Measurements from ENCODE around the gene NCOA7.

Gene NCOA7

DNA sequence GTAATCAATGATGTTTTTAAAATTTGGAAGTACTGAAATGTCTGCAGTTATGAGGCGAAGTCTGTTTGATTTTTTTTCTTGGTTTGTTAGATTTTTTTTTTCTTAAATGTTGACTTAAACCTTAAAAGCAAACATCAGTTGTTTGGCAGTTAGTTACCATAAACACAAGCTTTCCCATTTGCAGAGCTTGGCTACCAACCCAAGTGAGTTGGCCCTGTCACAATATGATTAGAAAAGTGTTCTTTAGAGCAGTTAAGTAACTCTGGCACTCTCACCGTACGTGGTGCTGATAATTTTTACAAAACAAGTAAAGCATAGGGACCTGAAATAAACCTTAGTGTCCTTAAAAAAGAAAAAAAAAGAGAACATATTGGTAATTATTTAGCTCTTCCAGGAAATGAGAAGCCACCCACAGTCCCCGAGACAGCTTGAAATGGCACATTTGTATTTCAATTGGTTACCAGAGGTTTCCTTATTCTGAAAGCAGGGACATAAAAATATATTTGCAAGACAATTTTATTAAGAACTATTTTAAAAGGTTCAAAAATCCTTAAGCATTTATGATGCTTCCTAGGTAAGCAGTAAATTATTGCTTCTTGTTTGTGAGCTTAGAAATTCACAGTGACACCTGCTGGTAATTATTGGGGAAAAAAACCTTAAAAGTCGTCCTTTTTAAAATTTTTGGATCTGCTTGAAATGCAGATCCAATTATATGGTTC lies 37.4 kb upstream of the NCOA7 start:
- no peak overlapping the region for H3K4me3 ChIP-seq (ENCODE audit: low read depth in 1 of 2, low read length in 2 of 2)
- H4K20me1 ChIP-seq (ENCODE audit: insufficient read depth, low read length), result no peaks in the 10 kb centered on the region
- H3K27me3 ChIP-seq (ENCODE audit: insufficient read depth, low read length, poor library complexity), result peaks cover 26% of the 10 kb centered on the region
- H3K4me2 ChIP-seq (ENCODE audit: insufficient read depth, low read length), result no peak overlapping the region
- ATAC-seq (ENCODE audit: insufficient read depth, low read depth), result no peak
- H2AFZ ChIP-seq (ENCODE audit: low read depth, low read length), result no peak overlapping the region
- H3K79me2 ChIP-seq (ENCODE audit: insufficient read depth, low read length), result no peaks in the 10 kb centered on the region
- H3K9ac ChIP-seq (ENCODE audit: low read depth, low read length), result no peak overlapping the region
- H3K9me3 ChIP-seq (ENCODE audit: insufficient read depth, low read length, severe bottlenecking), result no peaks in the 10 kb centered on the region
- DNase-seq, result no peak
- no peak for TF ChIP-seq EZH2 (IDR thresholded peaks at IDR 0.05; ENCODE audit: borderline replicate concordance, low read depth, low read length, severe bottlenecking)
- TF ChIP-seq, protein P1, sequence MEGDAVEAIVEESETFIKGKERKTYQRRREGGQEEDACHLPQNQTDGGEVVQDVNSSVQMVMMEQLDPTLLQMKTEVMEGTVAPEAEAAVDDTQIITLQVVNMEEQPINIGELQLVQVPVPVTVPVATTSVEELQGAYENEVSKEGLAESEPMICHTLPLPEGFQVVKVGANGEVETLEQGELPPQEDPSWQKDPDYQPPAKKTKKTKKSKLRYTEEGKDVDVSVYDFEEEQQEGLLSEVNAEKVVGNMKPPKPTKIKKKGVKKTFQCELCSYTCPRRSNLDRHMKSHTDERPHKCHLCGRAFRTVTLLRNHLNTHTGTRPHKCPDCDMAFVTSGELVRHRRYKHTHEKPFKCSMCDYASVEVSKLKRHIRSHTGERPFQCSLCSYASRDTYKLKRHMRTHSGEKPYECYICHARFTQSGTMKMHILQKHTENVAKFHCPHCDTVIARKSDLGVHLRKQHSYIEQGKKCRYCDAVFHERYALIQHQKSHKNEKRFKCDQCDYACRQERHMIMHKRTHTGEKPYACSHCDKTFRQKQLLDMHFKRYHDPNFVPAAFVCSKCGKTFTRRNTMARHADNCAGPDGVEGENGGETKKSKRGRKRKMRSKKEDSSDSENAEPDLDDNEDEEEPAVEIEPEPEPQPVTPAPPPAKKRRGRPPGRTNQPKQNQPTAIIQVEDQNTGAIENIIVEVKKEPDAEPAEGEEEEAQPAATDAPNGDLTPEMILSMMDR (IDR thresholded peaks at IDR 0.05; ENCODE audit: borderline replicate concordance, extremely low read depth, low read length, poor library complexity, severe bottlenecking), result peak; percentile 55
- H3K36me3 ChIP-seq (ENCODE audit: insufficient read depth, low read length), result no peaks in the 10 kb centered on the region
- H3K4me1 ChIP-seq (ENCODE audit: insufficient read depth, low read length), result no peaks in the 10 kb centered on the region
- no peak overlapping the region for H3K27ac ChIP-seq (ENCODE audit: low read length)

DNA sequence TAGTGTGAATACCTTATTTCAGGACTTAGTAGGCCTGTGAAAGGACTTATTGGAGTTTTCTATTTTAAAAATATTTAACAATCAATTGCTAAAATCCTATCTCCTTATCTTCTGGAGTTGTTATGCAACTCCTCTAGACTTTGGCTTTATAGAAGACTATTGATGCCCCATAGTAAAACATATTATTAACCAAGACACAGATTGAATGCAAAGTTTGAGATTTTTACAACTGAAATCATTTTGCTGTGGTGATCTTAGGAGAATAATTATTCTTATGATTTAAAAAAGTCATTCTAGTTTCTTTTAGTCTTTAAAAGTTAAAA lies 36.9 kb upstream of the NCOA7 start:
- Histone ChIP-seq H3K9me3 (ENCODE audit: insufficient read depth, low read length, severe bottlenecking) (no peaks in the 10 kb centered on the region), H3K4me3 (ENCODE audit: low read depth in 1 of 2, low read length in 2 of 2) (no peak overlapping the region), H3K27me3 (ENCODE audit: insufficient read depth, low read length, poor library complexity) (peaks cover 26% of the 10 kb centered on the region), H3K36me3 (ENCODE audit: insufficient read depth, low read length) (no peaks in the 10 kb centered on the region), H4K20me1 (ENCODE audit: insufficient read depth, low read length) (no peaks in the 10 kb centered on the region), H3K9ac (ENCODE audit: low read depth, low read length) (no peak overlapping the region), H3K79me2 (ENCODE audit: insufficient read depth, low read length) (no peaks in the 10 kb centered on the region), H3K4me2 (ENCODE audit: insufficient read depth, low read length) (no peak overlapping the region), H3K27ac (ENCODE audit: low read length) (no peak overlapping the region), H2AFZ (ENCODE audit: low read depth, low read length) (no peak overlapping the region), H3K4me1 (ENCODE audit: insufficient read depth, low read length) (no peaks in the 10 kb centered on the region)
- ATAC-seq (ENCODE audit: insufficient read depth, low read depth) (no peak), DNase-seq (no peak)
- TF ChIP-seq, protein P1 (IDR thresholded peaks at IDR 0.05; ENCODE audit: borderline replicate concordance, extremely low read depth, low read length, poor library complexity, severe bottlenecking), result no peak
- no peak for TF ChIP-seq EZH2 (IDR thresholded peaks at IDR 0.05; ENCODE audit: borderline replicate concordance, low read depth, low read length, severe bottlenecking)

DNA sequence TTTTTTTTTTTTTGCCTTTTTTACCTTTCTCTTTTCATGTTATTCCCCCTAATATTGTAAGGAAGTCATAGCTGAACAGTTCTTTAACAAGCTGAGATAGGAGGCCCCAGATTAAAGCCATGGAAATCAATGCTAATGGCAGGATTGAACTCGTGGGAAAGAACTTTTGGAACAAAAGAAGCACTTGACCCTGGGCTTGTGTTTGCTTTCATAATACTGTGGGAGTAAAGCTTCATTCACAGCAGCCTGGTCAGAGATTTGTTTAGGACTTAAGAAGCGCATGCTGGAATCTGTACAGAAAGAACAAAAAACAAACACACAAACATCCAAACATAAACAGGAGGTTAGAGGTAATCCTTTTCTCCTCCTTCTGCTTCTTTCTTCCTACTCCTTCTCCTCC lies 36.2 kb upstream of the NCOA7 start:
- Histone ChIP-seq H3K4me1 (ENCODE audit: insufficient read depth, low read length) (no peaks in the 10 kb centered on the region), H3K9ac (ENCODE audit: low read depth, low read length) (no peak overlapping the region)
- no peak for ATAC-seq (ENCODE audit: insufficient read depth, low read depth)

More for the DNA sequence above, 36.2 kb upstream of the NCOA7 start:
- Histone ChIP-seq H3K9me3 (ENCODE audit: insufficient read depth, low read length, severe bottlenecking) (no peaks in the 10 kb centered on the region), H3K27ac (ENCODE audit: low read length) (no peak overlapping the region), H2AFZ (ENCODE audit: low read depth, low read length) (no peak overlapping the region), H3K36me3 (ENCODE audit: insufficient read depth, low read length) (no peaks in the 10 kb centered on the region), H4K20me1 (ENCODE audit: insufficient read depth, low read length) (no peaks in the 10 kb centered on the region), H3K4me3 (ENCODE audit: low read depth in 1 of 2, low read length in 2 of 2) (no peak overlapping the region), H3K4me2 (ENCODE audit: insufficient read depth, low read length) (no peak overlapping the region), H3K27me3 (ENCODE audit: insufficient read depth, low read length, poor library complexity) (peaks cover 26% of the 10 kb centered on the region), H3K79me2 (ENCODE audit: insufficient read depth, low read length) (no peaks in the 10 kb centered on the region)
- TF ChIP-seq, protein P1 (IDR thresholded peaks at IDR 0.05; ENCODE audit: borderline replicate concordance, extremely low read depth, low read length, poor library complexity, severe bottlenecking), result no peak
- TF ChIP-seq EZH2 (IDR thresholded peaks at IDR 0.05; ENCODE audit: borderline replicate concordance, low read depth, low read length, severe bottlenecking), result no peak
- DNase-seq, result no peak

Data from DND-41 (cell line).